ENCODE measurements around the gene DPF3.
A peak's percentile ranks its signal among the peaks of the same experiment; 100 is the strongest.

DPF3 gene

DNA sequence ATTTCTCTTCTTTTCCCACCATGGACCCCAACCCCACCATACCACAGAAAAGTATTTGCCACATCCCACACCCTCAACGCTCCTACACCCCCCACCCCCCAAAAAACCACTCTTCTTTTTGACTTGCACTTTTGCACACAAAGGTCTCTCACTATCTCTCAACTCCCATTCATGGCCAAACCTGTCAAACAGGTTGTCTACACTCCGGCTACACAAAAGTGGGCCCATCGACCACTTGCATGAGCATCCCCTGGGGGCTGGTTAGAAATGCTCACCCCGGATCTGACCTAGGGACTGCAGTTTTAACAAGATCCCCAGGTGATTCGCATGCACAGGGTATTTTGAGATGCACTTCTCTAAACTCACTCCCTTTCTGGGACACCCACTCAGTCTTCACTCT, 248.2 kb downstream of the DPF3 start:
- no peak for DNase-seq (ENCODE audit: low spot score)

DNA sequence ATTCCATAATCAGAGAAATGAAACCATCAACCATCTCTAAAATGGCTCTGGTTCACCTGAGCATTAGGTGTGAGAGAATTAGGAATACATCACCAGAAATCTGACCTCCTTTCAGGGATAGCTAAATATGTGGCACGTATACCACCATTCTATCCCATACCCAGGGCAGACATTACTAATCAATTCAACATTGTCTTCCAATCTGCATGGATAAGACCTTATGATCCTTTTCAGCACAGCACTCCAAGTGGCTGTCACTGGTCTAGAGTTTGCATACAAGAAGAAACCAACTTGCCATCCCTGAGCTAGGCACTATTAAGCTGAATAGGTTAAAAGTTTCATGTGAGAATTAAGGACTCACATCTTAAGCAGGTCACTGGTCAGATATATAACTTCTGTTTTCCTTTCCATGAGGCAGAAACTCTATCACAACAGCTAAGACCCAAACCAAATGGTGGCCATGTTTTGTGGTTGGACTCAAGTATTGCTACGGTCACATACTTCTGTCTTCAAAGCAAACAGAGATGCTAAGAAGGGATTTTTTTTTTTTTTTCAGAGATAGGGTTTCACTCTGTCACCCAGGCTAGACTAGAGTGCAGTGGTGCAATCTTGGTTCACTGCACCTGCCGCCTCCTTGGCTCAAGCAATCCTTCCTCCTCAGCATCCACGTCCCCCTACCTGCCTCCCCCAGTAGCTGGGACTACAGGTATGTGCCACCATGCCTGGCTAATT, 249.0 kb downstream of the DPF3 start:
- no peak for DNase-seq (ENCODE audit: low spot score)

DNA sequence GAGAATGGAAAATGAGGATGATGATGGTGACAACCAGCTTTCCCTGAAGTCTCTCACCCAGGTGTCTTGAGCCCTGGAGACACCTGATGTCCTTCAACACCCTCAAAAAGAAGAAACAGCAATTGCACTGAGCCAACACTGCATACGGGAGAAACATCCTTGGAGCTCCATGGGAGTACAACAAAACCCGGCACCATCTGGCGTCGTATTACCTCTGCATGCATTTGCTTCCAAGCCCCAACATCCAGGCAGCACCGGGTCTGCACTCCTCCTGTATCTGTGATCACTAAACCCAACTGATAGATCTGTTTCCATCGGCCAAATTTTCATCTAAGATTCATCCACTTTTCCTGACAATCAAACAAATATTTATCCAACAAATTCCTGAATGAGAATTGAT, 249.9 kb downstream of the DPF3 start:
- no peak for DNase-seq (ENCODE audit: low spot score)

DNA sequence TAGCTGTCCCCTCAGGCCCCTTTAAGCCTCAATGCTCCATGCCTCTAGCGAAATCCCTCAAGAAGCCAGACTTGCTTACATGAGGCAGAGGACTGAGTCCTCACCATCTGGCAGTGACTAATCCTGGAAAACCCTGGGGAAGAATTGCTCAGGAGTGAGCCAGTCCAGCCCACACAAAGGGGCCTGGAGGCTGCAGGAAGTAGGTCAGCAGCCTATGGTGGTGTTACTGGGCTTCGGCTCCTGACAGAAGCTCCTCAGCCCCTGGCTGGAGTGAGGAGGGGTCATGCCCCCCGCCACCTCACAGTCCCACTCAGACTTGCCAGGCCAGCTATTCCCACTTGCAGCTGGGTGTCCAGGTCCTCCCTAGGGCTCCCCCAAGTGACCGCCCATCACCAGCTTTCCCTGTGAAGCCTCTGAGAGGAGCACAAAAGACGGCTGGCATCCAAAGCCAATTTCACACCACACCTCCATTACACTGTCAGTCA, 250.5 kb downstream of the DPF3 start:
- peak; percentile 96 for DNase-seq (ENCODE audit: low spot score)

DNA sequence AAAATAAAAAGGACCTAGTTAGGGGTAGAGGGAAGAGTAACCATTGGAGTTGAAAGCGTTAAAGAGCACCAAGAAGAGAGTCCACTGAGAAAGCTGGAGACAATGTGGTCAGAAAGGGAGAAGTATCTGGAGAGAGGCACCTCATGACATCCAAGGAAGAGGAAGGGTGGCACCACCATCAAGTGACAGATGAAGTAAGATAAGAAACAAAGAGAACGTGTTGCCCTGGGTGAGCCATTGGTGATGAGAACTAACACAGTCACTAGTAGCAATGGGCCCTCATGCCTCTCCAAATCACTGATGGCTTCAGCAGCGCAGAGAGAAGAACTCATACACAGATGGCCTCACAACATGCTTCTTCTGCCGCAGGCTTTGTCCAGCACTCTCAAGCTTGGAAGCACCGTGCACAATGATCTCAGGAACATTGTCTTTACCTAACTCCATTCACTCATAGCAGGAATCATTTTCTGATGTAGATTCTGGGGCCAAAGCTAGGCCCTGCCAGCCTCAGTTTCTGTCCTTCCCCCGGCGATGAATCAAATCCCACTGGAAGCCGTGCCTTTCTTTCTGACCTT, 252.9 kb downstream of the DPF3 start:
- no peak for DNase-seq (ENCODE audit: low spot score)

DNA sequence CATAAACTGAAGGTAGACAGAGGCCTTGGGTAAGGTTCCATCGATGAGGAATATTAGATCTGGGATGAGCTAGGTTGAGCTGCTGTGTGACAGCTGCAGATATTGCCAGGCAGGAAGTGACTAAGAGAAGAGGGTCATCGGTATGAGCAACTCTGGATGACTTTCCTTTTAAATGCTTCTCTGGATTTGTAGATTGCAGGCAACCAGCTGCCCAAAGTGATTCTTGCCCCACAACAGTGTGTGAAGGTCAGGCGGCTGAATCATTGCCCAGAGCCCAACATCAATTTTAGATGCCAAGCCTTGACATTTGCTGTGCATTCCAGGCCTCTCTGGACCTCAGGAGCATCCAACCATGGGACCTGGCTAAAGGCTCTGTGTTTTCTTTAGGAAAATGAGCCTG, 255.9 kb downstream of the DPF3 start:
- peak; percentile 81 for DNase-seq (ENCODE audit: low spot score)

DNA sequence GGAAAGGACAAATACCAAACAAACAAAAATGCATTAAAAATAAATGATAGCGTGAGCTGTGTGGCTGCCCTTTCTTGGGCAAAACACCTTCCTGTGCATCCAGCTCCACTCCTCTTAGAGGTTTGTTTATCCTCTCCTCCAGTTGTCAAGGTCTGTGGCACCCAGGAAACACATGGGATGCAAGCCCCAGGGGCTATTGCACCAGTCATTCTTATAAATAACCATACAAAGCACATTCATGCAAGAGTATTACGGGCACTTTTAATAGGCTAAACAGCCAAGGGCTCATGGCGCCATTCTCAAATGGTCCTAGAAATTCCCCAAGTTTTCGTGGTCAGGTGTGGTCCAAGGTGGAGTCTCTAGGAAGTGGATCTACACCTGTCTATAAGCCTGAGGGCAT, 257.0 kb downstream of the DPF3 start:
- DNase-seq (ENCODE audit: low spot score), result no peak

DNA sequence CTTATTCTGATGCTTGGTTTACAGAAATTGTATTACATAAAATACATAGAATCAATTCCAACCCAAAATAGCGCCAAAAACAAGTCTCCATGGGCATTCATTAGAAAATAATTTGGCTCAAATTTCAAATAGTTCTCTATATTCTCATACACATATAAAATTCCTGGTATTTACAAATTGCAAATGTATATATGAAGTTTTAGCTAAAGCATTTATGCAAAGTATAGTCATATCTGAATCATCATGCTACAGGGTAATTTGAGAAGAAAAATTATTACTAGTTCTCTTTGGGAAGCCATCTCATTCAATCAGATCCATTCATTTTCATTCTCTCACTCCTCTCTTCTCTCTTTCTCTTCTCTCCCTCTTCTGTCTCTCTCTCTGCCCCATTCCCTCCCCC, 257.8 kb downstream of the DPF3 start:
- no peak for DNase-seq (ENCODE audit: low spot score)

DNA sequence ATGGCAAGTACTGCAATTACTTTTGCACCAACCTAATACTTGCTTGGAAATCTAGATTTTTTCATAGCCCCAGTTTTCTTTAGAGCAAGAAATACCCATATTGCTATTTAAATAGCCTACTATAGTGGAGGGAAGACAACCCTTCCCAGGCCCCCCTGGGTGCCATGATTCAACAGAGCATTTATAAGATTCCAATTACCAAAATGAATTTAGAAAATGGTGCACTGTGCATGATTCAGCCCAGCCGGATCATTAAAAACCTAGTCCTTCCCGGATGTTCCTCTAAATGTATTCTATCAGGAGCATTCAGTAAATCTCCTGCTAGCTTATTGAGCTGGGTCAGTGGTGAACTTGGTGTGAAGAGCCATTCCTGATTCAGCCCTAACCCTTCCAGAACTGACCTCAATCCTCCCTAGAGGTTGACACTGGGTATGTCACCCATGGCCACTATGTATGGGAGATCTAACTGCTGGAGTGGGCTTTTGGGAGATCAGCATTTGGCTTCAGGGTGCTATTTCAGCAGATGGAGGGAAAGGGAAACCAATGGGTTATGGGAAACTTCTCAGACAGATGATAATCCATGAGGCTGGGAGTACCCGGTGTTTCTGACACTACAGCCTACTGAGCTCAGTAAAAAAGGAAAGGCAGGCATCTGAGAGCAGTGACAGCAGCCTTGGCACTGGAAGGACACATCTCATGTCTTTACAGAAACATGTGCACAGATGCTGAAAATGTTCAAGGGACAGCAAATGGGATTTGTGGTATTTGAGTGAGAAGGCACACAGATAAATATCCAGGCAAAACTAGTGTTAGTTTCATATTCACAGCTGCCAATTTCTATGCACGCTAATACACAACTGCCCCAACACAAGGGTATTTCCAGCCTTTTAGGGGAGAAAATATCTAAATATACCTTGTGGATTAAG, 258.9 kb downstream of the DPF3 start:
- no peak for DNase-seq (ENCODE audit: low spot score)

DNA sequence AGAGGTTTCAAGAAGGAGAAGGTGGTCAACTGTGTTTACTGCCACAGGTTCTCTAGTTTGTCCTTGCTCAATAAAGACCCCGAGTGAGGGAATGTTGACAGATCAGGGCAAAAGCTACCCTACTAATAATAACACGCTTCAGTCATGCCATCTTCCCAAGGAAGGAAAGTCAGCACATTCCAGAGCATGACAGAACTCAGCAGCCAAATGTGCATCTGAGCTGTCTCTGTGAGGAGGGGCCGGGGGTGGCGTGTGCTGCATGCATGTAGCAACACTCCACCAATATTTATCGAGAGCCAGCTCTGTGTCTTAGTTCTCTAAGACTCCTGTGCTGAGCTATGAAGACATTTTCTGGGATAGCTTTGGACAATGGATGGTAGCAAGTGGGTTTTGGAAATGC, 260.4 kb downstream of the DPF3 start:
- DNase-seq (ENCODE audit: low spot score), result no peak

DNA sequence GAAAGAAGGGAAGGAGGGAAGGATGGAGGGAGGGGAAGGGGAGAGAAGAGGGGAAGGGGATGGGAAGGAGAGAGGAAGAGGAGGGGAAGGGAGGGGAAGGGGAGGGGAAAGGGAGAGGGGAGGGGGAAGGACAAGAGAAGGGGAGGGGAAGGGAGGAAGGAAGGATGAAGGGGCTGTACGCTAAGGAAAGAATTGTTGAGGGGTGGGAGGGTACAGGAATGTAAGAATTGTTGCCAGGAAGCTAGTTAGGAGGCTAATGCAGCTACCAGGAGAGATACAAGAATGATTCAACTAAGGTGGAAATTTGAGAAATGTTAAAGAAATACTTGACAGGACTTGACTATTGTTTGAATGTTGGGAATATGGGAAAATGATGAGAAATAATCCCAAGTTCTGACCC, 261.2 kb downstream of the DPF3 start:
- DNase-seq (ENCODE audit: low spot score), result no peak

DNA sequence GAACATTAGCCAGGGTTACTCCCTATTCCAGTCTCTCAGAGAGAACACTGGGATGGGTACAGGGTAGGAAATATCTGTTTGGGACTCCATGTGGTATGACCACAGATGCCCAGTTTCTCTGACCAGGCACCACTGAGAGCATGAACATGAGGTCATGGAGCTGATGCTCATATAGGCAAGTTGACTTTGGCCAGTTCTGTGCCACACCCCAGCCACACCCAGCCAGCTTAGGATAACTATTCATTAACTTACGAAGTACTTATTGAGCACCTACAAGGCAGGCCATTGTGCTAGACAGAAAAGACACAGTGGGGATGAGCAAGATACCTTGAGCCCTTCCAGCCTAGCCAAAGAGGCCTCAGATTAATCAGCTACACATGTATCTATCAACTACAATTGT, 262.5 kb downstream of the DPF3 start:
- DNase-seq (ENCODE audit: low spot score), result no peak

DNA sequence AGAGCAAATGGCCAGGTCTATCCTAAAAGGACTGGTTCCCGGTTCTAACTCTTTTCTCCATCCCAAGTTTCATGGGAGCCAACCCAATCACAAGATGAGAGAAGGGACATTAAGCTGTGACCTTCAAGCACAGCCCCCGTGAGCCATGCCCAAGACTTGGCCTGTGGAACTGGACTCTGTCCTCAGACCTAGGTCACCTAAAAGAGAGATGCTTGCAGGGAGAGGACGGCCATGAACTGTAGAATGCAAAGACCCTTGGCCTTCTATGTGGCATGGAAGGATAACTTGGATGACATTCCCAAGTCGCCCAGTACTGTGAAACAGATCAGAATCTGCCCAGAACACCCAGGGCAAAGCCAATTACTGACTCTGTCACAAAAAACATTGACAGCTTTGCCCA, 263.5 kb downstream of the DPF3 start:
- no peak for DNase-seq (ENCODE audit: low spot score)

DNA sequence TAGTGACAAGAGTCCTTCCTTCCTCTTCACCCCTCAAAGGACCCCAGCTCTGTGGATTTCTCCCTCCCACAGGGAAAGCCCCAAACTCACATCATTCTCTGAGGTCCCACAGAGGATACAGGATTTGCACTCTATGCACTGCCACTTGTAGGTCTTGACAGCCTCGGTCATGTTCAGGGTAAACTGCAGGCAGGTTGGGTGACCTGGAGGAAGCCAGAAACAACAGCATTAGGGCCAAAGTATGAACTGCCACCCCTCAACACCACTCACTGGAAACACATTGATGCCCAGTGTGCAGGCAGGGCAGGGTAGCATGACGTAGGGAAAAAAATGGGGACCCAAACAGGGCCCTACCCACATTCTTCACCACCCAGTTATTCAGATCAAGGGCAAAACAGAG, 264.4 kb downstream of the DPF3 start:
- DNase-seq (ENCODE audit: low spot score), result no peak

DNA sequence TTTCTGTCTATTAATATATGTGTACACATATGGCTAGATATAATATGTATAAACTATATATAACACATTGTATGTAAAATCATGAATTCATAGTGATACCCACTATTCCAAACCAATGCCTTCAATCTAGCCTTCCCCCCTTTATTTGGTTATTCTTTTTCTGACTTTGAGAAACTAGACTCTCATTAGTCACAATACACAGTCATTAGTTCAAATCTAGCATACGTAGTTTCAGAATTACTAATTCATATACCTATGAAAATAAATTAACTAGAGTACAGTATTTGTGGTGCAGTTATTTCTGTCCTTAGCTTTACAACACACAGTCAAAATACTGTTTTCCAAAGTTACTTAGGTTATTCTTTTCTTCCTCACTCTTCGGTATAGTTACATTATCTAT, 268.2 kb downstream of the DPF3 start:
- DNase-seq (ENCODE audit: low spot score), result no peak

DNA sequence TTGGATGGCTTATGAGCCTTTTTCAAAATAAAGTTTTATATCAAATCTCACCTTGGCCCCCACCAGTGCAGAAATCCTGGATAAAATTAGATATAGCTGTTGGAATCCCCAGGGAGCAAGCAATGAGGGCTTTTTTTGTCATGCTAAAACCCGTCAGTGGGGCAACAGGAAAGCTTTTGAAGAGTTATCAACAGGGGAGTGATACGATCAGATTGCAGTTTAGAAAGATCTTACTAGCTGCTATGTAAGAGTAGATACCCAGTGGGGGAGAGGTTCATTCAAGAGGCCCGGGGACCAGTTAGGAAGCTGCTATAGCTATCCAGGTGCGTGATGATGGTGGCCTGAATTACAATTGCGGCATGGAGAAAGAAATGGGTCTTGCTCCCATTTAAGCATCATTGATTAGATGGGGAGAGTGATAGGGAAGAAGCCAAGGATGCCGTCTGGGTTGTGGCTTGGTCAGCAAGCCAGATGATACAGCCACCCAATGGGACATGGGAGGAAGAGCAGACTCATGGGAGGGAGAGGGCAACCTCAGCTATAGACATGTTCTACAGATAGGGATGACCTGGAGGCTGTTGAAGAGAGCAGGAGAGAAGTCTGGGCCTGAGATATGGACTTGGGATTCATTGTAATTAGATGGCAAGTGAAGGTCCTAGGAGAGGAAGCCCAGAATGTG, 272.4 kb downstream of the DPF3 start:
- DNase-seq (ENCODE audit: low spot score), result no peak

DNA sequence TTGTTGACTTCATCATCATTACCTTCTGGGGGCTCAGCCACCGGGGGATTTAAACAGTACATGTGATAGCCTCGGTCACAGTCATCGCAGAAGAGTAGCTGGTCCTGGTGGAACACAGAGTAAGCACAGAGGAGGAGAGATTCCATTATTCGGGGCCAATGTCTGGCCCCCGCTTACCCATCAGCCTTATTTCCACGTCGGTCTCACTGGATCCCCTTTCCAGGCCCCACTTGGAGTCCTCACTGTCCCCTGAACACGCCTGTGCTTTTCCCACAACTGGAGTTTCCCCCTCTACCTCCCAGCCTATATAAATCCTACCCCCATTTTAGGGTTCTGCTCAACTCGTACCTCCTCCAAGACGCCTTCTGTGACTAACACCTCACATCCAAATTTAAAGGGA, 274.0 kb downstream of the DPF3 start:
- no peak for DNase-seq (ENCODE audit: low spot score)

DNA sequence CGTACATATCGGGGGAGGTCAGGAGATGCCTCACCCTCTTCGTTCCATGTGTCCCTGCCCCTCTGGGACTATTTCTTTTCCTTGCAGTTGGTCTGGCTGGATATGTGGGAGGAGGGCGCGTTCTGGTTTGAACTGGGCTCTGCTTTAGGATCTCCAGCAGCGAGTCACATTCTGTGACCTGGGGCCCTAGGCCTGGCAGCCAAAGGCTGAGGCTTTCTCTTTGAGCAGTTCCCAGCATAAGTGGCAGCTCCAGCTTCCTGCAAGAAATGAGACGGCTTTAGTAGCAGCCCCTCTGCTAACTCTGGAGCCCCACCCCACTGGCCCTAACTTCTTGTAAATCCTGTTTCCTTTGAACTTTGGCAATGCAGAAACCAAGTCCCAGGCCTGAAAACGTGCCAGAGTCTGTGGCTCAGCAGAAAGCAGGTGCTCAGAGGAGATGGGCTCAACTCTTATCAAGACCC, 274.8 kb downstream of the DPF3 start:
- no peak for DNase-seq (ENCODE audit: low spot score)

DNA sequence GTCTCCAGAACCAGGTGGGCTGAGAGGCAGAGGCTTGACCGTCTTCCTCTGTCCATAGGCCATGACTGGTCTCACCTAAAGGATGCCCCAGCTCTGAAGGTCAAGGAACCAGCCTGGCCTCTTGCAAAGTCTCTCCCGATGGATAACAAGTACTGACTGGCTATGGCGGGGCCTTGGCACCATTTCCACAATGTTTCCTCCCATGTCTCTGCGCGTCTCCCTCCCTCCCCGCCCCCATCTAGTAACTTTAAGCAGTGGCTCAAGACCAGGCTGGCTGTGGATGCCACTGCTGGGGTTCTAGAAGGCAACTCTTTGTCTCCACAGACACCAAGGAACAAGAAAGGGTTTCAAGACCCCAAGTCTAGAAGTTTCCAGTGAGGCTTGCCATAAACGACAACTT, 275.5 kb downstream of the DPF3 start:
- DNase-seq (ENCODE audit: low spot score), result no peak

DNA sequence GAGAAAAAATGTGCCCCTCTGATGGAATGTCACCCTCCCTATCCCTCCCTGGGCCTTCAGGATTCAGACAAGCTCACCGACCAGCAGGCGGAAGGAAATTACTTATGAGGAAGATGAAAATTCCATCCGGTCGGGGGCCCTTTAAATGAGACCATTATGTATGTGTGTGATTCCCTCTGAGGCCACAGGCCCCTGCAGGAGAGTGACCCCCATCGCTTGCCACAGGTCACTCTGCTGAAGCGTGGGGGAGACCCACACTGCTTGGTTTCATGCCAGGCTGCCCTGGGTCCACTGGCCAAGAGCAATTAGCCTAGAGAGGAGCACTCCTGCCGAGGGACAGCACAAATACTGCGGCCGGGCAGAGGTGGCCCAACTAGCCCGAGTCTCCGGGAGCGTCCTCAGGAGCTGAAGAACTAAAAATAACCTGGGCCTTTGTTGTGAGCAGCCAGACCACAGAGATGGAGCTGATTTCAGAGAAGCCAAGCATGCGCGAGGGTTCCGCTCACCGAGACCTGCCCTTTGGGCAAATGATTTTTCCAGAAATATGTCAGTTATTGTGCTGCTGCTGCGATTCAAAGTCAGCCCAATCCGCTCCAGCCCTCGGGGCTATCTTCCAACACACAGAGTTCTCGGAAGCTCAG, 276.4 kb downstream of the DPF3 start:
- DNase-seq (ENCODE audit: low spot score), result peak; percentile 89

DNA sequence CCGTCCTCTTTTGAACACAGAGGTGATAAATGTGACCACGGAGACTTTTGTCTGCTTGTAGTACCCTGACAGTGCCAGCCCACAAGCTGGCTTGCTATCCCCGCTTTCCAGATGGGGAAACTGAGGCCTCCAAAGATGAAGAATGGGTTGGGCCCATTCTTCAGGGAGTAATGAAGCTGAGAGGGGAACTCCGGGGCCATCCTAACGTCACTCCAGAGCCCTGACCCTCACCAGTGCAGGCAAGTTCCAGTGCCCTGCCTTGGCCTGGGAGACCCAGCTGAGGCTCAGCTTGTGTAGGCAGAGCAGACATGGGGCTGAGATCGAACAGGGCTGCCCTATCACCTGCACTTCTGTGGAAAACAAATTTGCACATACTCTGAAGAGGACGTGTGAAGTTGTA, 277.1 kb downstream of the DPF3 start:
- DNase-seq (ENCODE audit: low spot score), result no peak

DNA sequence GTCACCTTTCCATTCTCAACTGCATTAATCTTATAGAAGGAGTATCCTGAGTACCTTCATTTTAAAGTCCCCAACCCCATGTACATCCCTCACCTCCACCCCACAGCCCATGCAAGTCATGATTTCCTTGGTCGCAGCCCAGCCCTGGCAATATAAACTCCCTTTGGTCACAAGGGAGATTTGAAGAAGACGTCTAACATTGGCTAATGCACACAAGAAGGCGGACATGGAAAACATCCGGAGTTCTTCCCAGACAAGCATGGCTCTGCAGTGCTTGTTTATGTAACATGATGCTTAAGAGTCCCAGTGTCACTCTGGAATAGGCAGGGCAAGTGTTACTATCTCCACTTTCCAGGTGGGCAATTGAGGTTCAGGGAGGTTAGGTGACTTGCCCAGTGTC, 277.6 kb downstream of the DPF3 start:
- no peak for DNase-seq (ENCODE audit: low spot score)

Measured in kidney capillary endothelial cell (primary cell).